ENCODE data around the gene OR51E2. TPM values are rescaled to one million over a fixed set of nuclear protein-coding genes. Genes with fewer than 3 reads are reported as not detected.

OR51E2 gene
- total and polyA plus RNA-seq, 2 experiments from 2014 or later, result not detected

DNA sequence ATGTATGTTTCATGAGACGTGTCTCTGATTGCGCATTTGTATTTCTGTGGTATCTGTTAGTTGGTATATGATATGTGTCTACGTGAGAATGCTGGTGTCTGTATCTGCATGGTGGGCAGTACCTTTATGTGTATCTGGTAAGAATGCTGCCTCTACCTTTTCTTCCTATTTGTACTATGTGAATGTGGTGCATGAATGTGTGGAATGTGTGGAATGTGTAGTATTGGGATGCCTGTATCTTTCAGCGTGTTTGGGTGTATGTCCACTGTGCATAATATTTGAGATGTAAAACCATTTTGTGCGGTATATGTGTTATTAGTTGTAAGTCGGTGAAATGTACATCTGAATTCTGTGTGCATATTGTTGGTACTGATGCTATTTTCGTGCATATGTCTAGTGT, 56.2 kb downstream of the OR51E2 start (continued):
- TF ChIP-seq, protein P1, sequence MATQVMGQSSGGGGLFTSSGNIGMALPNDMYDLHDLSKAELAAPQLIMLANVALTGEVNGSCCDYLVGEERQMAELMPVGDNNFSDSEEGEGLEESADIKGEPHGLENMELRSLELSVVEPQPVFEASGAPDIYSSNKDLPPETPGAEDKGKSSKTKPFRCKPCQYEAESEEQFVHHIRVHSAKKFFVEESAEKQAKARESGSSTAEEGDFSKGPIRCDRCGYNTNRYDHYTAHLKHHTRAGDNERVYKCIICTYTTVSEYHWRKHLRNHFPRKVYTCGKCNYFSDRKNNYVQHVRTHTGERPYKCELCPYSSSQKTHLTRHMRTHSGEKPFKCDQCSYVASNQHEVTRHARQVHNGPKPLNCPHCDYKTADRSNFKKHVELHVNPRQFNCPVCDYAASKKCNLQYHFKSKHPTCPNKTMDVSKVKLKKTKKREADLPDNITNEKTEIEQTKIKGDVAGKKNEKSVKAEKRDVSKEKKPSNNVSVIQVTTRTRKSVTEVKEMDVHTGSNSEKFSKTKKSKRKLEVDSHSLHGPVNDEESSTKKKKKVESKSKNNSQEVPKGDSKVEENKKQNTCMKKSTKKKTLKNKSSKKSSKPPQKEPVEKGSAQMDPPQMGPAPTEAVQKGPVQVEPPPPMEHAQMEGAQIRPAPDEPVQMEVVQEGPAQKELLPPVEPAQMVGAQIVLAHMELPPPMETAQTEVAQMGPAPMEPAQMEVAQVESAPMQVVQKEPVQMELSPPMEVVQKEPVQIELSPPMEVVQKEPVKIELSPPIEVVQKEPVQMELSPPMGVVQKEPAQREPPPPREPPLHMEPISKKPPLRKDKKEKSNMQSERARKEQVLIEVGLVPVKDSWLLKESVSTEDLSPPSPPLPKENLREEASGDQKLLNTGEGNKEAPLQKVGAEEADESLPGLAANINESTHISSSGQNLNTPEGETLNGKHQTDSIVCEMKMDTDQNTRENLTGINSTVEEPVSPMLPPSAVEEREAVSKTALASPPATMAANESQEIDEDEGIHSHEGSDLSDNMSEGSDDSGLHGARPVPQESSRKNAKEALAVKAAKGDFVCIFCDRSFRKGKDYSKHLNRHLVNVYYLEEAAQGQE (IDR thresholded peaks at IDR 0.05; ENCODE audit: unreplicated experiment), result no peak
- TF ChIP-seq CREB1 (CRISPR knock-in tag; IDR thresholded peaks at IDR 0.05; ENCODE audit: low read depth) (no peak), POLR2AphosphoS5 (IDR thresholded peaks at IDR 0.05; ENCODE audit: low read depth) (no peak)
- TF ChIP-seq, protein P2, sequence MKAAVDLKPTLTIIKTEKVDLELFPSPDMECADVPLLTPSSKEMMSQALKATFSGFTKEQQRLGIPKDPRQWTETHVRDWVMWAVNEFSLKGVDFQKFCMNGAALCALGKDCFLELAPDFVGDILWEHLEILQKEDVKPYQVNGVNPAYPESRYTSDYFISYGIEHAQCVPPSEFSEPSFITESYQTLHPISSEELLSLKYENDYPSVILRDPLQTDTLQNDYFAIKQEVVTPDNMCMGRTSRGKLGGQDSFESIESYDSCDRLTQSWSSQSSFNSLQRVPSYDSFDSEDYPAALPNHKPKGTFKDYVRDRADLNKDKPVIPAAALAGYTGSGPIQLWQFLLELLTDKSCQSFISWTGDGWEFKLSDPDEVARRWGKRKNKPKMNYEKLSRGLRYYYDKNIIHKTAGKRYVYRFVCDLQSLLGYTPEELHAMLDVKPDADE (IDR thresholded peaks at IDR 0.05), result no peak

DNA sequence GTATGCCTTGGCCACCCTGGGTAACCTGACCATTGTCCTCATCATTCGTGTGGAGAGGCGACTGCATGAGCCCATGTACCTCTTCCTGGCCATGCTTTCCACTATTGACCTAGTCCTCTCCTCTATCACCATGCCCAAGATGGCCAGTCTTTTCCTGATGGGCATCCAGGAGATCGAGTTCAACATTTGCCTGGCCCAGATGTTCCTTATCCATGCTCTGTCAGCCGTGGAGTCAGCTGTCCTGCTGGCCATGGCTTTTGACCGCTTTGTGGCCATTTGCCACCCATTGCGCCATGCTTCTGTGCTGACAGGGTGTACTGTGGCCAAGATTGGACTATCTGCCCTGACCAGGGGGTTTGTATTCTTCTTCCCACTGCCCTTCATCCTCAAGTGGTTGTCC, 57.7 kb downstream of the OR51E2 start:
- no peaks in the 10 kb centered on the region for H3F3A ChIP-seq (replicated peaks; ENCODE audit: low read depth)
- H2AFZ ChIP-seq, result no peak overlapping the region
- H3K27me3 Mint-ChIP-seq (ENCODE audit: insufficient read depth, low read depth, poor library complexity), result peaks cover 4% of the 10 kb centered on the region
- H3K4me3 Mint-ChIP-seq, result no peak overlapping the region
- H3K9me3 Mint-ChIP-seq, result no peaks in the 10 kb centered on the region
- no peaks in the 10 kb centered on the region; the same call in 2 of the 3 replicates for H3K4me1 Mint-ChIP-seq
- H3K79me2 ChIP-seq (replicated peaks; ENCODE audit: insufficient read depth), result no peaks in the 10 kb centered on the region
- no peaks in the 10 kb centered on the region for H4K20me1 ChIP-seq (replicated peaks; ENCODE audit: insufficient read depth)
- H3K4me2 ChIP-seq, result no peak overlapping the region
- no peaks in the 10 kb centered on the region for H3K36me3 ChIP-seq (ENCODE audit: insufficient read depth)
- no peak for ATAC-seq
- peaks cover 16% of the 10 kb centered on the region; the same call in 1 of the 2 replicates for H3K9me2 ChIP-seq (ENCODE audit: insufficient read depth)
- no peaks in the 10 kb centered on the region for H3K27me3 ChIP-seq (ENCODE audit: insufficient read depth)
- H3K27ac Mint-ChIP-seq, result no peak overlapping the region
- H3K4me3 ChIP-seq, result no peak overlapping the region
- DNase-seq (ENCODE audit: low spot score), result no peak
- H3K36me3 Mint-ChIP-seq (ENCODE audit: low read depth), result no peaks in the 10 kb centered on the region
- H3K4me1 ChIP-seq (ENCODE audit: insufficient read depth), result no peaks in the 10 kb centered on the region
- no peak overlapping the region for H3K27ac ChIP-seq (ENCODE audit: low read depth)
- no peak for TF ChIP-seq EZH2phosphoT487 (IDR thresholded peaks at IDR 0.05; ENCODE audit: unreplicated experiment)
- no peak for TF ChIP-seq CREB1 (CRISPR knock-in tag; IDR thresholded peaks at IDR 0.05; ENCODE audit: low read depth)
- TF ChIP-seq NANOG (IDR thresholded peaks at IDR 0.05; ENCODE audit: borderline replicate concordance), result no peak
- no peak for TF ChIP-seq ZNF331 (CRISPR knock-in tag; IDR thresholded peaks at IDR 0.05; ENCODE audit: low read depth)
- TF ChIP-seq, protein P3, sequence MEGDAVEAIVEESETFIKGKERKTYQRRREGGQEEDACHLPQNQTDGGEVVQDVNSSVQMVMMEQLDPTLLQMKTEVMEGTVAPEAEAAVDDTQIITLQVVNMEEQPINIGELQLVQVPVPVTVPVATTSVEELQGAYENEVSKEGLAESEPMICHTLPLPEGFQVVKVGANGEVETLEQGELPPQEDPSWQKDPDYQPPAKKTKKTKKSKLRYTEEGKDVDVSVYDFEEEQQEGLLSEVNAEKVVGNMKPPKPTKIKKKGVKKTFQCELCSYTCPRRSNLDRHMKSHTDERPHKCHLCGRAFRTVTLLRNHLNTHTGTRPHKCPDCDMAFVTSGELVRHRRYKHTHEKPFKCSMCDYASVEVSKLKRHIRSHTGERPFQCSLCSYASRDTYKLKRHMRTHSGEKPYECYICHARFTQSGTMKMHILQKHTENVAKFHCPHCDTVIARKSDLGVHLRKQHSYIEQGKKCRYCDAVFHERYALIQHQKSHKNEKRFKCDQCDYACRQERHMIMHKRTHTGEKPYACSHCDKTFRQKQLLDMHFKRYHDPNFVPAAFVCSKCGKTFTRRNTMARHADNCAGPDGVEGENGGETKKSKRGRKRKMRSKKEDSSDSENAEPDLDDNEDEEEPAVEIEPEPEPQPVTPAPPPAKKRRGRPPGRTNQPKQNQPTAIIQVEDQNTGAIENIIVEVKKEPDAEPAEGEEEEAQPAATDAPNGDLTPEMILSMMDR (conservative IDR thresholded peaks at IDR 0.05; ENCODE audit: low read depth in 2 of 2), result no peak
- TF ChIP-seq, protein P1 (IDR thresholded peaks at IDR 0.05; ENCODE audit: unreplicated experiment), result no peak
- TF ChIP-seq POLR2AphosphoS5 (IDR thresholded peaks at IDR 0.05; ENCODE audit: low read depth), result no peak
- no peak for TF ChIP-seq STAT1 (IDR thresholded peaks at IDR 0.05; ENCODE audit: unreplicated experiment)
- TF ChIP-seq, protein P2 (IDR thresholded peaks at IDR 0.05), result no peak
- TF ChIP-seq ZNF114 (CRISPR knock-in tag; IDR thresholded peaks at IDR 0.05), result no peak
- no peak for TF ChIP-seq JUNB (IDR thresholded peaks at IDR 0.05; ENCODE audit: unreplicated experiment)
- no peak for TF ChIP-seq EZH2 (IDR thresholded peaks at IDR 0.05; ENCODE audit: low read depth, unreplicated experiment)

Measured in GM23338 (cell line).